ENCODE results near the gene ERGIC3.

DNA sequence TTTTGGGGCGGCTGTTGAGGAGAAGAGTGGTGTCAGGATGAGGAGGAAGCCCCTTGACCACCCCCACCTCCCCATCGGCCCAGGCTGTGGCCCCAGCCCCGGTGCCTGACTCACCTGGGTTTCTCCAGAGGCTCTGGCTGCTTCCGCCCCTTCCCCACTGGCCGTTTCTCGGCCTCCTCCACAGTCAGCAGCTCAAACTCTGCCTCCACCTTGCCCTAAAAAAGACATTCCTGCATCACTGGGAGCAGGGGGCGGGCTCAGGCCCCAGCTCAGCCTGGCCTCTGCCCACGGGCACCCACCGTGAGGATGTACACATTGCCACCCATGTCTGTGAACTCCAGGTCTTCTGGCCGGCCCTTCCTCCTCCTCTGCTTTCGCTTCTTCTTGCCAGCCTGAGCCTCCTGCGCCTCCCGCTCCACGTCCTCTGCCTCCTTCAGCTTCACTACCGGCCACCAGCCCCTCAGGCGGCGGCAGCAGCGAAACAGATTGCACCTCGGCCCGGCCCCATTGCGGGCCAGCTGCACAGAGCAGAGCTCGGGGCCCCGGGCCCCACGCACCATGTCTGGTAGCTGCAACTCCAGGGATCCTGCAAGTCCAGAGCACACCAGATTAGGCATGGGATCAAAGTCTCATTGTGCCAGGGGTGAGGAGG lies 17.3 kb downstream of the ERGIC3 start:
- TF ChIP-seq, protein P1, sequence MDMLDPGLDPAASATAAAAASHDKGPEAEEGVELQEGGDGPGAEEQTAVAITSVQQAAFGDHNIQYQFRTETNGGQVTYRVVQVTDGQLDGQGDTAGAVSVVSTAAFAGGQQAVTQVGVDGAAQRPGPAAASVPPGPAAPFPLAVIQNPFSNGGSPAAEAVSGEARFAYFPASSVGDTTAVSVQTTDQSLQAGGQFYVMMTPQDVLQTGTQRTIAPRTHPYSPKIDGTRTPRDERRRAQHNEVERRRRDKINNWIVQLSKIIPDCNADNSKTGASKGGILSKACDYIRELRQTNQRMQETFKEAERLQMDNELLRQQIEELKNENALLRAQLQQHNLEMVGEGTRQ (IDR thresholded peaks at IDR 0.05; ENCODE audit: low read depth, low read length), result no peak
- TF ChIP-seq, protein P2, sequence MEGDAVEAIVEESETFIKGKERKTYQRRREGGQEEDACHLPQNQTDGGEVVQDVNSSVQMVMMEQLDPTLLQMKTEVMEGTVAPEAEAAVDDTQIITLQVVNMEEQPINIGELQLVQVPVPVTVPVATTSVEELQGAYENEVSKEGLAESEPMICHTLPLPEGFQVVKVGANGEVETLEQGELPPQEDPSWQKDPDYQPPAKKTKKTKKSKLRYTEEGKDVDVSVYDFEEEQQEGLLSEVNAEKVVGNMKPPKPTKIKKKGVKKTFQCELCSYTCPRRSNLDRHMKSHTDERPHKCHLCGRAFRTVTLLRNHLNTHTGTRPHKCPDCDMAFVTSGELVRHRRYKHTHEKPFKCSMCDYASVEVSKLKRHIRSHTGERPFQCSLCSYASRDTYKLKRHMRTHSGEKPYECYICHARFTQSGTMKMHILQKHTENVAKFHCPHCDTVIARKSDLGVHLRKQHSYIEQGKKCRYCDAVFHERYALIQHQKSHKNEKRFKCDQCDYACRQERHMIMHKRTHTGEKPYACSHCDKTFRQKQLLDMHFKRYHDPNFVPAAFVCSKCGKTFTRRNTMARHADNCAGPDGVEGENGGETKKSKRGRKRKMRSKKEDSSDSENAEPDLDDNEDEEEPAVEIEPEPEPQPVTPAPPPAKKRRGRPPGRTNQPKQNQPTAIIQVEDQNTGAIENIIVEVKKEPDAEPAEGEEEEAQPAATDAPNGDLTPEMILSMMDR (conservative IDR thresholded peaks at IDR 0.05; ENCODE audit: low read depth, low read length), result no peak
- TF ChIP-seq NFE2L2 (IDR thresholded peaks at IDR 0.05; ENCODE audit: low read depth, low read length), result no peak
- TF ChIP-seq POLR2A (IDR thresholded peaks at IDR 0.05; ENCODE audit: low read depth, low read length), result no peak
- TF ChIP-seq RFX5 (IDR thresholded peaks at IDR 0.05; ENCODE audit: low read depth, low read length), result no peak
- no peak for TF ChIP-seq MAZ (IDR thresholded peaks at IDR 0.05; ENCODE audit: borderline replicate concordance, low read depth, low read length)
- no peak for TF ChIP-seq RAD21 (IDR thresholded peaks at IDR 0.05; ENCODE audit: low read length)
- TF ChIP-seq BHLHE40 (IDR thresholded peaks at IDR 0.05; ENCODE audit: low read depth, low read length), result no peak
- TF ChIP-seq, protein P3, sequence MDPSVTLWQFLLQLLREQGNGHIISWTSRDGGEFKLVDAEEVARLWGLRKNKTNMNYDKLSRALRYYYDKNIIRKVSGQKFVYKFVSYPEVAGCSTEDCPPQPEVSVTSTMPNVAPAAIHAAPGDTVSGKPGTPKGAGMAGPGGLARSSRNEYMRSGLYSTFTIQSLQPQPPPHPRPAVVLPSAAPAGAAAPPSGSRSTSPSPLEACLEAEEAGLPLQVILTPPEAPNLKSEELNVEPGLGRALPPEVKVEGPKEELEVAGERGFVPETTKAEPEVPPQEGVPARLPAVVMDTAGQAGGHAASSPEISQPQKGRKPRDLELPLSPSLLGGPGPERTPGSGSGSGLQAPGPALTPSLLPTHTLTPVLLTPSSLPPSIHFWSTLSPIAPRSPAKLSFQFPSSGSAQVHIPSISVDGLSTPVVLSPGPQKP (IDR thresholded peaks at IDR 0.05; ENCODE audit: borderline replicate concordance, low read depth, low read length), result no peak
- TF ChIP-seq CEBPB (IDR thresholded peaks at IDR 0.05; ENCODE audit: low read depth, low read length), result no peak
- TF ChIP-seq CHD1 (IDR thresholded peaks at IDR 0.05; ENCODE audit: low read depth, low read length), result no peak
- no peak for TF ChIP-seq MAFK (IDR thresholded peaks at IDR 0.05; ENCODE audit: low read depth, low read length)
- TF ChIP-seq SMC3 (IDR thresholded peaks at IDR 0.05; ENCODE audit: low read depth, low read length), result no peak

Data from IMR-90 (cell line).